ENCODE measurements around the gene NINJ2.

Gene NINJ2

DNA sequence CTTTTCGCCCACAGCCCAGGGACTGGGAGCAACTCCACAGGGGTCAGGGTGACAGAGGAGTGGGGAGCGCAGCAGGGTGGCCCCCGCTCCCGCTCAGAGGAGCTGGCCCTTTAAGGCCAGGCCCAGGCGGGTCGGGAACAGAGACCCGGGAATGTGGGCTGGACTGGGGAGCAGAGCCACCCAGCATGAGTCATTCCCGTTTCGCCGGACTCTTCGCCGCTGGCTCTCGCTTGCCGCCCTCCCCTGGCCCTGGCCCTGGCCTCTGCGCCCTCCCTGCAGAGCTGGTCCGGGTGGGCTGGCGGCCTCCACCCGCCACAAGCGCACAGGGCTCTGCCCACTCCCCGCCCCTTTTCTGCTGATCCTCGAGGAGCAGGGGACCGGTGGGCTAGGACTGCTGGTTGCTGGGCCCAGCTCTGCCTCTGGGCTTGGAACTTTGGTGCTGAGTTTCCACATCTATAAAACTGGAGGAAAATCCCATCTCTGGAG, 92.8 kb downstream of the NINJ2 start:
- no peak for DNase-seq (ENCODE audit: low read depth in 2 of 2)

DNA sequence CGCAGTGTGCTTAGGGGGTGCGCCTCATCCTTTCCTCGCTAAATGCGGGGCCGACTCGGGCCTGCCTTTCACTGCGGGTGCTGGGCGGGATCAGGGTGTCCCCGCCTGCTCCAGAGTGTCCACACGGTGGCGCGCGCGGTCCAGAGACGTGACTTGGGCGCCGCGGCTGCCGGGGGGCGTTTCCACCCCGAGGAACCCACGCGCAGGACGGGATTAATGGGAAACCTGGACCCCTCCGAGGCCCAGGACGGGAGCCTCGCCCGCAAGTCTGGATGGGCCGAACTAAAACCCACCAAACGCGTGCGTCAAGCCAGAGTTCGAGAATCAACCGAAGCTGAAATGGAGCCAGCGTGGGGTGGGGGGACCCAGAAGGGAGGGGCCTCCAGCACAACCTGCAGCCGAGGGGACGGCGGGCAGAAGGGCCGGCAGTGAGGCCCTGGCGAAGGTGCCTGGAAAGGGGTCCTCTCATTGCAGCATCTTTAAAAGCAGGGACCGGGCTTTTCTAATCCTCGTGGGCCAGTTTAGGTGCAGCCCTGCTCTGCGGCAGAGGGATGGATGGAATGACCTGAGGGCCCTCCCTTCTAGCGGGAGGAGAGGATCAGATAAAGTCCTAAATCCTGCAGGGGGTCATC, 93.3 kb downstream of the NINJ2 start:
- DNase-seq (ENCODE audit: low read depth in 2 of 2): peak; percentile 80 to 83

DNA sequence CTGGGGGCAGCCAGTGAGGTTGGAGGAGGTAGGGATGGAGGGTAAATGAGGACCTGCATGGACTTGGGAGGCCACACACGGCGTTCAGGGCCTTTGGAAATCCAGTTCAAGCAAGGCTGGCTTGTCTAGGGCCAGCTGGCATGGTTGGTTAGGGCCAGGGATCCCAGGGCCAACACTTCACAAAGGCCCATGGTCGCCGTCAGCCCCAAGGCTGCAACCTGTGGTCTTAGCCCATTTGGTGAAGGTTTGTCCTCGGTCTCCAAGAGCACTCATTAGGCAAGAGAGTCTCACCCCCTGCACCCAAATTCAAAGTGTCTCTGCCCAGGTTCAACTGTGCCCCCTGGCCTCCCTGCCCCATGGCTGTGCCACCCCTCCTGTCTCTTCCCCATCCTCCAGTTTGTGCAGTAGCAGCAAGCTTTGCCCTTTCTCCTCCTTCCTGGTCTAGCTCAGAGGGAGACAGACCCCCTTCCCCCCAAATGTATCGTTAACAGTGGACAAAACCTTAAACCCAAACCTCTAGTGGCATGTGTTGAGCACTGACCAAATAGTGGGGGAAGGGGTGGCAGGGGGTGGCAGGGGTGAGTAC, 94.1 kb downstream of the NINJ2 start:
- DNase-seq (ENCODE audit: low read depth in 2 of 2): no peak

GRCh38 chr12:568486-568885, 94.8 kb downstream of the NINJ2 start:
- no peak for DNase-seq (ENCODE audit: low read depth in 2 of 2)

GRCh38 chr12:565589-566105, 97.6 kb downstream of the NINJ2 start:
- no peak for DNase-seq (ENCODE audit: low read depth in 2 of 2)

GRCh38 chr12:565161-565560, 98.1 kb downstream of the NINJ2 start:
- DNase-seq (ENCODE audit: low read depth in 2 of 2): no peak

- no peak for DNase-seq (ENCODE audit: low read depth in 2 of 2)
These were observed 99.4 kb downstream of the NINJ2 start for GRCh38 chr12:563787-564298.

- no peak for DNase-seq (ENCODE audit: low read depth in 2 of 2)
These were observed 99.9 kb downstream of the NINJ2 start for GRCh38 chr12:563250-563781.

- DNase-seq (ENCODE audit: low read depth in 2 of 2): no peak
These were observed 100.6 kb downstream of the NINJ2 start for GRCh38 chr12:562634-563033.

DNA sequence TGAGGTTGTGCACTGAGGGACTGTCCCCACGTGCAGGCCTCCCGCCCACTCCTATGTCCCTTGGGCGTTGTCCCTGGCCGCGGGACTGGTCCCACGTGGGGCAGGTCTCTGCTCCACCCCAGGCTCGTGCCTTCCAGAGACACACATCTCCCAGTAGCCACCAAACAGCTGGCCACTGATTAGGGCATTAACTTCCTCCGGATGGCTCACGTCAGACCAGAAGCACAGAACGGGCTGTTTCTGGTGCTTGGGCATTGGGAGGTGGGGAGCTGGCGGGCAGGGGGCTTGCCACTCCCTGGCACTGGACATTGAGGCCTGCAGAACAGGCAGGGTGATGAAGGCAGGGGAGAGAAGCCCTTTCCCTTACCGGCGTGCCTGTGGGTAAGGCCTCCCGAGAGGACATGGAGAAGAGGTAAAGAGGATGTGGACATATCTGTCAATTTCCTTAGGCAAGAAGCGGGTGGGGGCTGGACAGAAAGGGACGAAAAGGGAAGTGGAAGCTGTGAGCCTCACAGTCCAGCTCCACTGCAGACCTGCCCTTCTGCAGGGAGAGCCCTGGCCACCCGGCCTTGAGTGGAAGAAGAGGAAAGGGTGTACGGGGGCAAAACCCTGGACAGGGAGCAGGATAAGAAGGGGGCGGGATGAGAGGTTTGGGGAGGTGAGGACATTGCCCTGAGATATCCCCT, 101.2 kb downstream of the NINJ2 start:
- DNase-seq (ENCODE audit: low read depth in 2 of 2): no peak

DNA sequence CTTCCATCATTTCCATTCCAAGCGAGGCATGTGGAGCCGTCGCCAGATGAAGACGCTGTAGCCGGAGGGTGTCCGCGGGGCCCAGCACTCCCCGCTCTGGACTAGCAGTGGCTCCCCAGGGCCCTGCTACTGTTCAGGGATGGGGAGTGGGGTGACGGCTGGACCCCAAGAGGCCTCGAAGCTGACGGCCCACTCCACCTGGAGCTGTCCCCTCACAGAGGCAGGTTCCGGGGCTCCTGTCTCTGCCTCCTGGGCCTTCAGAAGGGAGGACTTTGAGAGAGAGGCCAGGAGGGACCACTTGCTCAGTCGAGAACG, 101.9 kb downstream of the NINJ2 start:
- no peak for DNase-seq (ENCODE audit: low read depth in 2 of 2)

DNA sequence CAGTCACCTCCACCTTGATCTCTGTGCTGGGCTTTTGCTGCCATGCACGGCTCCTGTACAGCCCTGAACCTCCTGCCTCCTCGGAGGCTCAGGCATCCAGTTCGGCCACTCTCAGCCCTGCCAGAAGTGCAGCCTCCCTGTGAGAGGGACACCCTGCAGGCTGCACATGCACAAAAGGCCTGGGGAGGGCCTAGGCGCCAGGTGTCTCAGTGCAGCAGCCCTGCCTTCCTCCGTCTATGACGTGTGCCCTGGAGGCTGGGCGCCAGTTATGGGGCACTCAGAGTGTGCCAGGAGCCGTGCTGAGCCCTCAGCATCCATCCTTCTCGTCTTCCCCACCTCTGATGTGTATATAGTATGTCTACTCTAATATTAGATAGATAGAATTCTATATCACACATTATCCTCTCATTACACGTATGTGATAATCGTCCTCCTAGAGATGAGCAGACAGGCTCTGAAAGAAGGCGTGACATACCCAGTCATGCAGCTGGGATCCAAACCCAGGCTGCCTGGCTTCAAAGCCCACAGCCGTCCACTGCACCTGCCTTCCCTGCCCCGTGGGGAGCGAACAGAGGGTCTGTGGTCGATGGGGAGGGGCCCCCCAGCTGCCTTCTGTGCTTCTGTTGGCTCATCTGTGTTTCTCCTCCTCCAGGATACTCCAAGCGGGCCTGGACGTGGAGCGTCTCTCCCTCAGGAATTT, 102.4 kb downstream of the NINJ2 start:
- no peak for DNase-seq (ENCODE audit: low read depth in 2 of 2)

DNA sequence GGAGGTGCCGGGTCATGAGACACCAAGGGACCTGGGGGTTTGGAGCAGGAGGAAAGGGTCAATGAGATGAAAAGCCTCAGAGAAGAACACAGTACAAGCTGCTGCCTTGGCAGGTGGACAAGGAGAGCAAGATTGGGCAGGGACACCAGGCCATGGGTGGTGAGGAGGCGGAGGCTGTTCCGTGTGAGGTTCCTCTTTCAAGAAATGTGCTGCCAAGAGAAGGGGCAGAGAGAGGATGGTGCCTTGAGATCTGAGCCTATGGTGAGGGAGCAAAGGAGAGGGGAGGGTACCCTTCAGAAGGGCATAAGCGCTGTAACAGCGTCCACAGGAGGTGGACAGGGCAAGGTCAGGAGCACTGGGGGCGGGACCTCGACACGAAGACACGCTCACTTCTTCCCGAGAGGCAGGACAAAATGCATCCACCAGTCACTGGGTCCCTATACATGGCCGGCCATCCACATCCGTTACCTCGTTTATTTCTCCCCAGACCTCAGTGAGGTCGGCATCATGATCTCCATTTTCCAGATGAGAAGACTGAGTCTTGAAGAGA, 103.3 kb downstream of the NINJ2 start:
- DNase-seq (ENCODE audit: low read depth in 2 of 2): no peak

GRCh38 chr12:559208-559905, 103.9 kb downstream of the NINJ2 start:
- DNase-seq (ENCODE audit: low read depth in 2 of 2): no peak

DNA sequence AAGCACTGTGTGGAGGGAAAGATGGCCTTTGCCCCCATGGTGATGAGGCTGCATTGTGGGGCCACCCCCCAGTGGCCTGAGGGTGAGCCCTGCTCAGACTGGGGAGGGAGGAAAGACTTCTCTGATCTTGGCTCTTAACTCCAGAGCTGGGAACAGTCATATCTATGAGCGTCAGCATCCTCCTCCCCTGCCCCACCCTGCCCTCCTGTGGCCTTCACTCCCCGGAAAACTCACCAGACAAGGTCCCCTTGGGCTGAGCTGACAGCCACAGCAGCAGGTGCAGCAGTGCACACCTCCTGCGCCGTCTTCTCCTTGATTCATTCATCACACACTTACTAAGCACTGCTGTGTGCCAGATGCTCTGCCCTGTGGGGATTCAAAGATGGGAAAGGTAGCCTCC, 104.7 kb downstream of the NINJ2 start:
- DNase-seq (ENCODE audit: low read depth in 2 of 2): no peak

GRCh38 chr12:556498-556897, 106.7 kb downstream of the NINJ2 start:
- DNase-seq (ENCODE audit: low read depth in 2 of 2): no peak

DNA sequence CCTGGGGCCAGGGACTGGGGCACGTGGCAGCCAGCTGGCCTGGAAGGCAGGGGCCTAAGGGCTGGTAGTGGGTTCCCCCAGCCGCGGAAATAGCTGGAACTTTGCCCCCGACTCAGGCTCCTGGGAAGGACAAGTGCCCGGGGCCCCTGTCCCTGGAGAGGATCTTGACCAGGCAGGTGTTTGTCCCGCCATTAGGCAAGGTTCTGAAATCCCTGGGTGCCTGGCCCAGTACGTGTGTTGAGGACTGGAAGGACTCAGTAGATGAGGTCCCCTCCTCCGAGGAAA, 109.3 kb downstream of the NINJ2 start:
- no peak for DNase-seq (ENCODE audit: low read depth in 2 of 2)

- no peak for DNase-seq (ENCODE audit: low read depth in 2 of 2)
These were observed 109.8 kb downstream of the NINJ2 start for GRCh38 chr12:553216-554000.

- DNase-seq (ENCODE audit: low read depth in 2 of 2): no peak
These were observed 110.8 kb downstream of the NINJ2 start for GRCh38 chr12:552466-552865.

DNA sequence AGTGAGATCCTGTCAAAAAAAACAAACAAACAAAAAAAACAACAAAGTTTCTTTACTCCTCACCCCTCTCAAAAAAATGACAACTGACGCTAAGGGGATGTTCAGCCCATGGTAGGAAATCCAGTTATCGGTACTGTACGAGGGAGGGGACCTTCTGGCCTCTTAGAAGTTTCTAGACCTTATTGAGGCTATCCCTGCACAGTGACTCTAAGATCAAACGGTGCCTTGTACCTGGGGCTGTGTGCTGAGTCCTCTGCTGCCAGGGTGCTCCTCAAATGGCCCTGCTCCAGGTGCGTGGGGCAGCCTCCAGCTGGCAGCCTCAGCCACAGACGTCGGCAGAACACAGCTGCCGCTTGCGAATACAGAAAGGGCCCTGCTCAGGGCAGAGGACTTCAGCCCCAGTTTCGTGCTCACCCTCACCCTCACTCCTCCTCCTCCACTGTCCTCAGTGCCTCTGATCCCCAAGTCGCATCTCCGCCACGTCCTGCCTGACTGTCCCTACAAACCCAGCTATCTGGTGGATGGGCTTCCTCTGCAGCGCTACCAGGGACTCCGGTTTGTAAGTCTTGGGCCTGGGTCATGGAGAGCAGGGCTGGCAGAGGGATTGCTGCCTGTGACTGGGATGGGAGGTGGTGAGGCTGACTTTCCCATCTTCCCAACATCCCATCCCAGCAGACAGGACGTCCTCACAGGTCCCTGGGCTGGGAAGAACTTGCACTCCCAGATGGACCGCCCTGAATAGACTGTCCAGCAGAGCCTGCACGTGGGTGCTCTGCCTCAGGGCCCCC, 112.6 kb downstream of the NINJ2 start:
- DNase-seq (ENCODE audit: low read depth in 2 of 2): no peak

All from stimulated activated CD4-positive, alpha-beta T cell treated with anti-CD3 and anti-CD28 coated beads, Interleukin-15, amount 100 ng/mL, for 48 hours (primary cell).